ENCODE results near the gene LY86.

LY86 gene

DNA sequence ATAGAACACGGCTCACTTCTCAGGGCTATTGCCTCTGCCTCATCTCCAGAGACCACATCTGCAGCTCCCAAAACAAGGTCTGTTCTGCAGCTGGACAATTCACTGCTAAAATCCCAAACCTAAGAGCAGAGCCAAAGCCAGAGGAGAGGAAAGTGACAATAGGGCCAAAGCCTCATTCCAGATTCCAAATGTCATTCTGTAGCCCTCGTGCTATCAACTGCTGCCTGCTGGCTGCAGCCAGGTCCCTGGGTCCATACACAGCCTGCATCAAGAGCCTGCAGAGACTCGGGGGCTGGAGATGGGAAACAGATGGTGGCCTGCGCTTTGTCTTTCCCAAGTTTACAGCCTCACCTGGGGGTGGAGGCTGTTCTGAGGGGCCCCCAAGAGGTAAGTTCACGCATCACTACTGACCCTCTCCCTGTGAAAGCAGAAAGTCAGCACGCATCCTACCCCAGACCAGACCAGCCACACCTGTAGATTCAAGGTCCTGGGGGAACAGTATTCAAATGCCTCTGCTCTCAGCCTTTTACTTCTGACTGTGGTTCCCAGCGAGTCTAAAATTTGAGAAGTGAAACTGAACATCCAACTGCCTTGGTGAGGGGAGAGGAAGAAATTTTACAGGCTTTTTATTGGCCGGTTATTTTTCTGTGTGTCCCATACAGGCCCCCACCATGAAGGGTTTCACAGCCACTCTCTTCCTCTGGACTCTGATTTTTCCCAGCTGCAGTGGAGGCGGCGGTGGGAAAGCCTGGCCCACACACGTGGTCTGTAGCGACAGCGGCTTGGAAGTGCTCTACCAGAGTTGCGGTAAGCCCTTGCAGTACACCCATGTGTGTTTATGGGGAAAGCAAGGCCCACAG is at the start of gene LY86:
Gene LY86 (plus strand): TSS at position 657 of the 860 bp plus-strand sequence. CDS start 15 bp downstream, at position 672.
- TF ChIP-seq, protein P1, sequence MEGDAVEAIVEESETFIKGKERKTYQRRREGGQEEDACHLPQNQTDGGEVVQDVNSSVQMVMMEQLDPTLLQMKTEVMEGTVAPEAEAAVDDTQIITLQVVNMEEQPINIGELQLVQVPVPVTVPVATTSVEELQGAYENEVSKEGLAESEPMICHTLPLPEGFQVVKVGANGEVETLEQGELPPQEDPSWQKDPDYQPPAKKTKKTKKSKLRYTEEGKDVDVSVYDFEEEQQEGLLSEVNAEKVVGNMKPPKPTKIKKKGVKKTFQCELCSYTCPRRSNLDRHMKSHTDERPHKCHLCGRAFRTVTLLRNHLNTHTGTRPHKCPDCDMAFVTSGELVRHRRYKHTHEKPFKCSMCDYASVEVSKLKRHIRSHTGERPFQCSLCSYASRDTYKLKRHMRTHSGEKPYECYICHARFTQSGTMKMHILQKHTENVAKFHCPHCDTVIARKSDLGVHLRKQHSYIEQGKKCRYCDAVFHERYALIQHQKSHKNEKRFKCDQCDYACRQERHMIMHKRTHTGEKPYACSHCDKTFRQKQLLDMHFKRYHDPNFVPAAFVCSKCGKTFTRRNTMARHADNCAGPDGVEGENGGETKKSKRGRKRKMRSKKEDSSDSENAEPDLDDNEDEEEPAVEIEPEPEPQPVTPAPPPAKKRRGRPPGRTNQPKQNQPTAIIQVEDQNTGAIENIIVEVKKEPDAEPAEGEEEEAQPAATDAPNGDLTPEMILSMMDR (conservative IDR thresholded peaks at IDR 0.05; ENCODE audit: low read depth, low read length) = no peak
- no peaks in the 10 kb centered on the region for H3K79me2 ChIP-seq (ENCODE audit: insufficient read depth, low read depth)
- no peak within 1 kb of the TSS for H3K4me3 ChIP-seq (IDR thresholded peaks at IDR 0.05; ENCODE audit: insufficient read depth, low read depth, low read length)
- H2AFZ ChIP-seq (ENCODE audit: low read depth) = no peak within 1 kb of the TSS
- H4K20me1 ChIP-seq (ENCODE audit: insufficient read depth) = no peaks in the 10 kb centered on the region
- H3K27ac ChIP-seq = no peak within 1 kb of the TSS
- H3K9ac ChIP-seq = no peak within 1 kb of the TSS
- H3K27me3 ChIP-seq (ENCODE audit: insufficient read depth, low read depth) = no peaks in the 10 kb centered on the region
- H3K36me3 ChIP-seq (ENCODE audit: insufficient read depth) = no peaks in the 10 kb centered on the region
- H3K4me2 ChIP-seq = no peak within 1 kb of the TSS
- no peaks in the 10 kb centered on the region for H3K4me1 ChIP-seq (ENCODE audit: low read depth, poor library complexity, severe bottlenecking)

DNA sequence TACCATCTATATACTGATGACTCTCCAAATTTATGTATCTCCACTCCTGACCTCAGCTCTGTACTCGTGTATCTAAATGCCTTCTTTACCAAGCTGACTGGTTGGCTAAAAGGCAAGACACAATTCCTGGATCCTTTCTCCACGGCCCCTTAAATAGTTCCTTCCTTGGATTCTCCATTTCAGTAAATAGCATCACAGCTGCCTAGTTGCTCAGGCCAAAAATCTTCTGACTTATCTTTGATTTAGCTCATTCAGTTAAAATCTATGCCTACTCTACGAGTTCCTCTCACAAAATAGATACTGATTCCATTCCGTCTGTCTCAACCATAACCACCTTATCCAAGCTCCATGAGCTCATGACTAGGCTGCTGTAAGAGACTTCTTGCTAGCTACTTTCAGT is 49.5 kb upstream of the LY86 start:
- no peaks in the 10 kb centered on the region for H3K27me3 ChIP-seq (ENCODE audit: insufficient read depth, low read depth)
- H3K9ac ChIP-seq = no peak overlapping the region
- H2AFZ ChIP-seq (ENCODE audit: low read depth) = no peak overlapping the region
- H3K4me3 ChIP-seq (IDR thresholded peaks at IDR 0.05; ENCODE audit: insufficient read depth, low read depth, low read length) = no peak overlapping the region
- H3K36me3 ChIP-seq (ENCODE audit: insufficient read depth) = no peaks in the 10 kb centered on the region
- peaks cover 30% of the 10 kb centered on the region for H3K4me1 ChIP-seq (ENCODE audit: low read depth, poor library complexity, severe bottlenecking)
- no peak overlapping the region for H3K27ac ChIP-seq
- no peaks in the 10 kb centered on the region for H4K20me1 ChIP-seq (ENCODE audit: insufficient read depth)
- TF ChIP-seq, protein P1 (conservative IDR thresholded peaks at IDR 0.05; ENCODE audit: low read depth, low read length) = no peak
- H3K4me2 ChIP-seq = no peak overlapping the region
- no peaks in the 10 kb centered on the region for H3K79me2 ChIP-seq (ENCODE audit: insufficient read depth, low read depth)

DNA sequence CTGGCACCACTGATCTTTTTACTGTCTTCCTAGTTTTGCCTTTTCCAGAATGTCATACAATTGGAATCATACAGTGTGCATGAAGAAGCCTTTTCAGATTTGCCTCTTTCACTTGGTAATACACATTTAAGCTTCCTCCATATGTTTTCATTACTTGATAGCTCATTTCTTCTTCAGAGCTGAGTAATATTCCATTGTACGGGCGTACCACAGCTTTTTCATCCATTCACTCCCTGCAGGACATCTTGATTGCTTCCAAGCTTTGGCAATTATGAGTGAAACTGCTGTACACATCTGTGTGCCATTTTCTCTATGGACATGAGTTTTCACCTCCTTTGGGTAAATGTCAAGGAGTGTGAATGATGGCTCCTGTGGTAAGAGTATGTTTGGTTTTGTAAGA is 46.2 kb upstream of the LY86 start:
- peak overlapping the region; percentile 49 for H3K4me2 ChIP-seq
- H3K9ac ChIP-seq = peak overlapping the region; percentile 60; the same call in 1 of the 2 replicates
- H3K27ac ChIP-seq = peak overlapping the region; percentile 90
- H2AFZ ChIP-seq (ENCODE audit: low read depth) = peak overlapping the region; percentile 54; the same call in 1 of the 2 replicates
- peaks cover 59% of the 10 kb centered on the region for H3K4me1 ChIP-seq (ENCODE audit: low read depth, poor library complexity, severe bottlenecking)
- H3K36me3 ChIP-seq (ENCODE audit: insufficient read depth) = no peaks in the 10 kb centered on the region
- TF ChIP-seq, protein P1 (conservative IDR thresholded peaks at IDR 0.05; ENCODE audit: low read depth, low read length) = no peak
- H3K27me3 ChIP-seq (ENCODE audit: insufficient read depth, low read depth) = no peaks in the 10 kb centered on the region
- no peak overlapping the region for H3K4me3 ChIP-seq (IDR thresholded peaks at IDR 0.05; ENCODE audit: insufficient read depth, low read depth, low read length)
- no peaks in the 10 kb centered on the region for H4K20me1 ChIP-seq (ENCODE audit: insufficient read depth)
- no peaks in the 10 kb centered on the region for H3K79me2 ChIP-seq (ENCODE audit: insufficient read depth, low read depth)

DNA sequence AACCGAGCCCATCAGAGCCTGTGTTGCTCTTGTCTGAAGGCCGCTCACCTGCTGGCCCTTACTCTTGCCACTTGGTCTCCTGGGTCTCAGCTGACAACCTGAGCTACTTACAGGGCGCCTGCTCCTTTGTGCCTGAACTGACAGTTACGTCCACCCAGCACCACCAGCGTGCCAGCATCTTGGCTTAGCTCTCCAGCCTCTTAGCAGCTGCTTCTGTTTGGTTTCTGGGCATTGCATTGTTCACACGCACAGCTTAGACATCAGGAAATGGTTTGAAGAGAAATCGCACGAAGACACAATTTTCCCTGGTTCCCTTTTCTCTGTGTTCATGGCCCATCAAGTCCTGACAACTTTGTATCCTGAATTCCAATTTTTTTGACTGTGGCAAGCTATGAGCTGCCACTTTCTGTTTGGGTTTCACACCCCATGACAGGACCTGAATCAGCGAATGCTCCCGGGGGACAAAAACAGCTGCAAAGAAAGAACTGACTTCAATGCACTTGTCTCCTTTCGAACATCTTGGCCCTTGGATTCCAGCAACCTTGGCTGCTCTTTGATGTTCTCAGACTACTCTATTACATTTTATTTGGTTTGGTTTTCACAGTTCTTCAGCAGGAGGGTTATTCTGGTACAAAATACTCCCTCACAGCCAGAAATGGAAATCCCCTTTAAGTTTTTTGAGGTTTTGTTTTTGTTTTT is 45.2 kb upstream of the LY86 start:
- H3K36me3 ChIP-seq (ENCODE audit: insufficient read depth) = no peaks in the 10 kb centered on the region
- peaks cover 68% of the 10 kb centered on the region for H3K4me1 ChIP-seq (ENCODE audit: low read depth, poor library complexity, severe bottlenecking)
- H3K4me3 ChIP-seq (IDR thresholded peaks at IDR 0.05; ENCODE audit: insufficient read depth, low read depth, low read length) = no peak overlapping the region
- TF ChIP-seq, protein P1 (conservative IDR thresholded peaks at IDR 0.05; ENCODE audit: low read depth, low read length) = no peak
- no peaks in the 10 kb centered on the region for H3K27me3 ChIP-seq (ENCODE audit: insufficient read depth, low read depth)
- peak overlapping the region; percentile 54 for H2AFZ ChIP-seq (ENCODE audit: low read depth)
- H3K79me2 ChIP-seq (ENCODE audit: insufficient read depth, low read depth) = no peaks in the 10 kb centered on the region
- no peaks in the 10 kb centered on the region for H4K20me1 ChIP-seq (ENCODE audit: insufficient read depth)
- peak overlapping the region; percentile 90 for H3K27ac ChIP-seq
- peak overlapping the region; percentile 49 for H3K4me2 ChIP-seq
- H3K9ac ChIP-seq = peak overlapping the region; percentile 60

Measured in KMS-11 (cell line).